Measurements from ENCODE around the gene GADD45GIP1. TPM values are rescaled to one million over a fixed set of nuclear protein-coding genes. Genes with fewer than 3 reads are reported as not detected.

The GADD45GIP1 gene
- 65.8 and 102 TPM in 2 replicates for total RNA-seq

GRCh38 chr19:12956446-12957388 is at the start of gene GADD45GIP1:
Gene GADD45GIP1, minus strand, starts transcription at chr19:12957223. Its CDS starts 11 bp downstream, at chr19:12957212.

DNA sequence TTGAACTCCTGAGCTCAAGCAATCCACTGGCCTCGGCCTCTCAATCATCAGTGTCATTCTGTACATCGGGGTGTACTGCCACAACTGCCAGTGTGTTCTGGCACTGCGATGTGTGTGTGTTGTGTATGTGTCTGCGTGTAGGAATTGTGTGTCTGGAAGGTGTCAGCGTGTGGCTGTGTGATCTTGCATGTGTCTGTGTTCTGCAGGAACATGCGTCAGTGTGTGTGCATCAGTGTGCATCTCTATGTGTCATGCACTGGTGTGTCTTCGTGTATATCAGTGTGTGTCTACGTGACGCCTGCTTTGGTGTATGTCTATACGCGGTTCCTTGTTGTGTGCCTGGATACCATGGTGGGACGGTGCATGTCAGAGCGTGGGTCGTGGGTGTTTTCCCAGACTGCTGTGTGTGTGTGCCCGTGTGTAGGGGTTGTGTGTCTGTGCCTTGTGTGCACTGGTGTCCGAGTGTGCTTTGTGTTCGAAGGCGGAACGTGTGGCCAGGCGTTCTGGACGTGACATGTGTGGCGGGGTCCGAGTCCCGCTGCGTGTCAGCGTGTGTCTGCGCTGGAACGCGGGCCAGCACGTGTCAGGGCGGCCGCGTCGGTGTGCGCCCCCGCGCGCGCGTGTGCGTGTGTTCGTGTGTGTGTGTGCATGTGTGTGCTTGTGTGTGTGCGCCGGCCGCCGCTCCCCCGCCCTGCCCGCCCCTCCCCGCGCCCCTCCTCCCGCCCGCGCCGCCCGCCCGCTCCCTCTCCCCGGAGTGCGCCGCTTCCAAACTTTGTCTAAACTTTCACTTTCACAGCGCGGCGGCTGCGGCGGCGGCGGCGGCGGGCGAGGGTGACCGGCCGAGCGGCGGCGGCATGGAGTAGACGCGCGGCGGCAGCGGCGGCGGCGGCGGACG is 37.9 kb upstream of the GADD45GIP1 start, which contains the start of gene NFIX:
TSS of gene NFIX (plus strand) at position 775 of the 895 bp plus-strand sequence. CDS start 363 bp downstream, outside the sequence.

DNA sequence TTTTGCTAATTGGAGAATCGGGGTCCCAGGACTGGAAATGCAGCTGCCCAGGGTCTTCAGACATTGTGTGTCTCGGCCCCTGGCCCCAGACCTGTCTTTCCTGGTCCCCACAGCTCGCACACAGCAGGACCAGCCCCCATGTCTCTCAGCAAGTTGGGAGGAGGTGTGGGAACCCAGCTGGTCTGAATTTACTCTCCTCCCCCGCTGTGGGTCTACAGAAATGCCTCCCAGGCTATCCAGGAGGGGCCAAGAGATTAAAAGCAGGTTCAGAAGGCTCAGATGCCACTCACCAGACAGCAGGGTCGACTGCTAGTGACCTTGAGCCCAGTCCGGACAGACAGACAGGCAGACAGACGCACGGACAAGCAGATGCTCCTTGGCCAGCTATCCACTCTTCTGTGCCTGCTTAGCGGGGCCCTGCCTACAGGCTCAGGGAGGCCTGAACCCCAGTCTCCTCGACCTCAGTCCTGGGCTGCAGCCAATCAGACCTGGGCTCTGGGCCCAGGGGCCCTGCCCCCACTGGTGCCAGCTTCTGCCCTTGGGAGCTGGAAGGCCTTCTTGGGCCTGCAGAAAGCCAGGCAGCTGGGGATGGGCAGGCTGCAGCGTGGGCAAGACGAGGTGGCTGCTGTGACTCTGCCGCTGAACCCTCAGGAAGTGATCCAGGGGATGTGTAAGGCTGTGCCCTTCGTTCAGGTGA is 12.4 kb upstream of the GADD45GIP1 start, which contains the start of gene DAND5:
TSS of gene DAND5 (plus strand) at position 285 of the 697 bp plus-strand sequence. CDS start at position 370, 85 bp downstream.

GRCh38 chr19:12945479-12946091 is 11.4 kb downstream of the GADD45GIP1 start, which contains the start of gene RAD23A:
Gene RAD23A, plus strand, starts transcription at chr19:12945862. Its CDS starts 87 bp downstream, at chr19:12945949.

DNA sequence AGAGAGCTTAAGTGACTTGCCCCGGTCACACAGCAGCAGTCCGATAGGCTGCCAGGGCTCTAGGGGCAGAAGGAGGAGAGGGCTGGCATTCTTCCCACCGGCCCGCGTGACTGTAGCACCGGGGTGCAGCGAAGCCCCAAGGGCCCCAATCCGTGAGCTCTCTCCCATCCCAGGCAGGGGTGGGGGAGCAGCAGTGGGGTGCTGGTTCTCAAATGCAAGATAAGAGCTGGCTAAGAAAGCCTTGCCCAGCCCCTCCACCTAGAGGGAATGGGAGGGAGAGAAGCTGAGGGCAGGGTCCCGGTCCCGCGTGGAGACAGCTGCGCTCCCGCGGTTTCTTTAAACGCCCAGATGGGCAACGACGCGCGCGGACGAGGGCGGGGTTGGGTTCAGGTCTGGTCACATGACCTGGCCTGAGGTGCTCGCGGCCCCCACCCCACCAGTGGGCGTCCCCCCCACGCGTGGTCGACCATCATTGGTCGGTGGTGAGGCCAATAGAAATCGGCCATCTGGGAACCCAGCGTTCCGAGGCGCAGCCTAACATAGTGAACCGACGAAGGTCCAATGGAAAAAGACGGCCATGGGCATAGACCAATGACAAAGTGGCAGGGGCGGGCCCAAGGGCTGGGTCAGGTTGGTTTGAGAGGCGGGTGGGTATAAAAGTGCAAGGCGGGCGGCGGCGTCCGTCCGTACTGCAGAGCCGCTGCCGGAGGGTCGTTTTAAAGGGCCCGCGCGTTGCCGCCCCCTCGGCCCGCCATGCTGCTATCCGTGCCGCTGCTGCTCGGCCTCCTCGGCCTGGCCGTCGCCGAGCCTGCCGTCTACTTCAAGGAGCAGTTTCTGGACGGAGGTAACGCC is 18.9 kb downstream of the GADD45GIP1 start, which contains the start of gene CALR:
TSS of gene CALR (plus strand) at position 683 of the 852 bp plus-strand sequence. CDS start at position 754, 71 bp downstream.

DNA sequence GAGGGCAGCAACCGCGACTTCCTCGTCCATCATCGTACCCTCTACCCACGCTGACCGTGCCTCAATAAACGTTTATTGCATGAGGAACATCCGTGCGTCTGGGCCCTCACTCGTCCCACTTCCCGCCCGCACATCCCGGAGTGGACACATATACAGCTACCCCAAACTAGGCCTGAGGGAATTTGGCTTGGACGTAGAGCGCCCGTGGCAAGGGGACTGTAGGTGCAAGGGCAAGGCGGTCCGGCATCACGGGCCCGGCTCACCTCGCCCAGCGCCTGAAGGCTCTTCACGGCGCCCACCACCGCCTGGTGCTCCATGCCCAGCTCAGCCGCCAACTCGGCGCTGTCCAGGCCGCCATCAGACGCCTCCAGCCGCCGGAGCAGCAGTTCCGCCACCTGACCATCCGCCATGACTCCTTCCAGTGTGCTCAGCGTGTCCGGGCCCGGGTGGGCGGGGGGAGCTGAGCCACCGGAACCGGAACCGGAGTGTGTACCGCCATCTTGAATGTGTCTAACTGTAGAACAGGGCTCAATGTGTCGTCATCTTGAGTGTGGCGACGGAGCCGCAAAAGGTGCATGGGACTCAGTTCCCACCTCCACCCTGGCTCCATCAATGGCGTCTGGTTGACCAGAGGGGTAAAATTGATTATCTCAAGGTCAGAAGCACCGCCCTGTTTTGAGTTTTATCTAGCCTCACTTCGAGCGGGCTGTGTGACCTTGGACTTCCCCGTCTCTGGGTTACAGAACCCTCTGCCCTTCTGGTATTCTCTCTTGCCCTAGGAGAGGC is 23.5 kb downstream of the GADD45GIP1 start, which contains the start of gene FARSA:
TSS of gene FARSA (minus strand) at position 425 of the 786 bp plus-strand sequence. CDS start at position 410, 15 bp downstream.

Other genes with a start within 250 kb of the GADD45GIP1 start
- gene TNPO2, start 233.3 kb downstream of the GADD45GIP1 start, total RNA-seq: 20.5 and 26.8 TPM in 2 replicates
- 272 and 389 TPM in 2 replicates for gene TRIR, start 222.5 kb downstream of the GADD45GIP1 start, total RNA-seq
- gene GET3, start 219.7 kb downstream of the GADD45GIP1 start, total RNA-seq: 79.1 and 99.4 TPM in 2 replicates
- gene BEST2, start 205.4 kb downstream of the GADD45GIP1 start, total RNA-seq: 0.39 TPM in 1 of 2 replicates, not detected in the other
- gene HOOK2, start 181.7 kb downstream of the GADD45GIP1 start, total RNA-seq: 30.8 and 32.7 TPM in 2 replicates
- 369 and 618 TPM in 2 replicates for gene JUNB, start 165.7 kb downstream of the GADD45GIP1 start, total RNA-seq
- gene PRDX2, start 155.4 kb downstream of the GADD45GIP1 start, total RNA-seq: 260 and 355 TPM in 2 replicates
- gene THSD8, start 155.2 kb downstream of the GADD45GIP1 start, total RNA-seq: not detected in 2 replicates
- 26.7 and 51.0 TPM in 2 replicates for gene RNASEH2A, start 150.6 kb downstream of the GADD45GIP1 start, total RNA-seq
- gene RTBDN, start 122.6 kb downstream of the GADD45GIP1 start, total RNA-seq: not detected in 2 replicates
- gene MAST1, start 118.7 kb downstream of the GADD45GIP1 start, total RNA-seq: 0.08 and 0.78 TPM in 2 replicates
- gene DNASE2, start 75.8 kb downstream of the GADD45GIP1 start, total RNA-seq: 35.8 and 48.5 TPM in 2 replicates
- gene KLF1, start 70.0 kb downstream of the GADD45GIP1 start, total RNA-seq: not detected in 2 replicates
- 30.6 and 39.4 TPM in 2 replicates for gene GCDH, start 66.1 kb downstream of the GADD45GIP1 start, total RNA-seq
- 0.08 and 0.23 TPM in 2 replicates for gene SYCE2, start 37.9 kb downstream of the GADD45GIP1 start, total RNA-seq
- 66.7 and 87.1 TPM in 2 replicates for gene FARSA, start 23.5 kb downstream of the GADD45GIP1 start, total RNA-seq
- gene CALR, start 18.6 kb downstream of the GADD45GIP1 start, total RNA-seq: 1,822 and 2,213 TPM in 2 replicates
- 117 and 122 TPM in 2 replicates for gene RAD23A, start 11.4 kb downstream of the GADD45GIP1 start, total RNA-seq
- not detected in 2 replicates for gene DAND5, start 12.4 kb upstream of the GADD45GIP1 start, total RNA-seq
- gene NFIX, start 38.3 kb upstream of the GADD45GIP1 start, total RNA-seq: 16.7 and 18.9 TPM in 2 replicates
- 0.53 and 2.7 TPM in 2 replicates for gene LYL1, start 145.6 kb upstream of the GADD45GIP1 start, total RNA-seq
- 35.5 and 40.1 TPM in 2 replicates for gene TRMT1, start 159.5 kb upstream of the GADD45GIP1 start, total RNA-seq
- 57.6 and 71.9 TPM in 2 replicates for gene NACC1, start 161.0 kb upstream of the GADD45GIP1 start, total RNA-seq
- 93.3 and 98.0 TPM in 2 replicates for gene STX10, start 193.2 kb upstream of the GADD45GIP1 start, total RNA-seq
- 123 and 158 TPM in 2 replicates for gene IER2, start 193.2 kb upstream of the GADD45GIP1 start, total RNA-seq